Right atrium auricular region (tissue), 2 donors: ENCODE data around the gene C2CD2. TPM values are rescaled to one million over a fixed set of nuclear protein-coding genes. Genes with fewer than 3 reads are reported as not detected.

Source experiments
- DNase-seq: peaks from one replicate; pipeline ENCODE4 v3.0.0-alpha.2; 2019; ENCODE audit warnings: low spot score
- H3K27ac ChIP-seq, 2 donors: fragments of 200-600 bp; sonication (generic); 1 replicate in 1 of 2; 2 replicates in 1 of 2; pipeline ENCODE4 v1.5.1; 2016 to 2019
- H3K27me3 ChIP-seq, 2 donors: fragments of 200-600 bp; sonication (generic); one replicate each; pipeline versions ENCODE4 v1.5.1 to v1.6.0; 2017 to 2019
- H3K36me3 ChIP-seq: fragments of 200-600 bp; sonication (generic); one replicate; pipeline ENCODE4 v1.5.1; 2016
- H3K4me1 ChIP-seq, 2 donors: fragments of 200-600 bp; sonication (generic); one replicate each; pipeline versions ENCODE4 v1.5.1 to v1.6.0; 2017 to 2019
- H3K4me3 ChIP-seq, 2 donors: fragments of 200-600 bp; sonication (generic); 1 replicate in 1 of 2; 2 replicates in 1 of 2; pipeline ENCODE4 v1.5.1; 2017 to 2019; ENCODE audit warnings: mild to moderate bottlenecking in 1 of 2, moderate library complexity in 1 of 2
- H3K9me3 ChIP-seq, 2 donors: fragments of 200-600 bp; sonication (generic); one replicate each; pipeline ENCODE4 v1.5.1; 2019
- total RNA-seq, 2 donors: library from RNA; depleted of rRNA; stranded (reverse); fragments of >200 nt; gene quantifications; one replicate each; pipeline ENCODE4 v1.1.0, GENCODE V29; 2016
- TF ChIP-seq, protein P1 (sequence below), 2 donors: fragments of 200-600 bp; sonication (generic); IDR thresholded peaks; one replicate each; pipeline ENCODE4 v1.5.1; 2019; ENCODE audit warnings: antibody characterized with exemption in 2 of 2

C2CD2 gene
- total RNA-seq, 2 donors from 2014 or later: 8.6 to 9.1 TPM

DNA sequence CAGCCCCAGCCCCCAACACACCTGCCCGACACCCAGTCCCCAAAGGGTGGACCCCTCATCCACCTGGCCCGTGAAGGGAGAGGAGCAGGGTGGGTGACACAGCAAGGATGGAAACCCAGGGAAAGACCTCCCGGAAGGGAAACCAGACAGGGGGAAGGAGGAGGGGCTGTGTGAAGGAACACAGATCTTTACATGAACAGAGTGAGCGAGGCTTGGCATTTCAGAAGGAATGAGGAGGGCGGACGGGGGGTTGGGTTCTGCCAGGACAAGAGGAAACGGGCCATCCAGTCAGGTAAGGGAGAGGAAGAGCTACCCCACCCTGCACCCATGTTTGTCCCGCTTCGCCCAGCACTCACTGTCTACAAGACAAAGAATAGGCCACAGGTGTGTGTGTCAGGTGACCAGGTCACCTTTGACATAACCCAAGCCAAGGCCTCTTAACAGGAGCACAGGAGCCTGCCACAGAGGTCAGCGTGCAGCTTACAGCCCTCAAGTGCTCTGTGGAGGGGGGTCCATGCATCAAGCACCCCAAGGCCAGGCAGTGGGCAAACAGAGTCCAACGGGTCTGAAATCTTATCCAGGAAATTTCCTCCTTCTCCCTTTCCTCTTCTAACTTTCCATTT is 56.7 kb downstream of the C2CD2 start:
- no peak overlapping the region for H3K4me3 ChIP-seq
- H3K27me3 ChIP-seq: no peaks in the 10 kb centered on the region
- no peaks in the 10 kb centered on the region for H3K9me3 ChIP-seq
- no peak for DNase-seq
- H3K36me3 ChIP-seq: peaks cover 7% of the 10 kb centered on the region
- H3K27ac ChIP-seq: no peak overlapping the region
- no peaks in the 10 kb centered on the region for H3K4me1 ChIP-seq
- TF ChIP-seq, protein P1, sequence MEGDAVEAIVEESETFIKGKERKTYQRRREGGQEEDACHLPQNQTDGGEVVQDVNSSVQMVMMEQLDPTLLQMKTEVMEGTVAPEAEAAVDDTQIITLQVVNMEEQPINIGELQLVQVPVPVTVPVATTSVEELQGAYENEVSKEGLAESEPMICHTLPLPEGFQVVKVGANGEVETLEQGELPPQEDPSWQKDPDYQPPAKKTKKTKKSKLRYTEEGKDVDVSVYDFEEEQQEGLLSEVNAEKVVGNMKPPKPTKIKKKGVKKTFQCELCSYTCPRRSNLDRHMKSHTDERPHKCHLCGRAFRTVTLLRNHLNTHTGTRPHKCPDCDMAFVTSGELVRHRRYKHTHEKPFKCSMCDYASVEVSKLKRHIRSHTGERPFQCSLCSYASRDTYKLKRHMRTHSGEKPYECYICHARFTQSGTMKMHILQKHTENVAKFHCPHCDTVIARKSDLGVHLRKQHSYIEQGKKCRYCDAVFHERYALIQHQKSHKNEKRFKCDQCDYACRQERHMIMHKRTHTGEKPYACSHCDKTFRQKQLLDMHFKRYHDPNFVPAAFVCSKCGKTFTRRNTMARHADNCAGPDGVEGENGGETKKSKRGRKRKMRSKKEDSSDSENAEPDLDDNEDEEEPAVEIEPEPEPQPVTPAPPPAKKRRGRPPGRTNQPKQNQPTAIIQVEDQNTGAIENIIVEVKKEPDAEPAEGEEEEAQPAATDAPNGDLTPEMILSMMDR (IDR thresholded peaks at IDR 0.05): no peak

DNA sequence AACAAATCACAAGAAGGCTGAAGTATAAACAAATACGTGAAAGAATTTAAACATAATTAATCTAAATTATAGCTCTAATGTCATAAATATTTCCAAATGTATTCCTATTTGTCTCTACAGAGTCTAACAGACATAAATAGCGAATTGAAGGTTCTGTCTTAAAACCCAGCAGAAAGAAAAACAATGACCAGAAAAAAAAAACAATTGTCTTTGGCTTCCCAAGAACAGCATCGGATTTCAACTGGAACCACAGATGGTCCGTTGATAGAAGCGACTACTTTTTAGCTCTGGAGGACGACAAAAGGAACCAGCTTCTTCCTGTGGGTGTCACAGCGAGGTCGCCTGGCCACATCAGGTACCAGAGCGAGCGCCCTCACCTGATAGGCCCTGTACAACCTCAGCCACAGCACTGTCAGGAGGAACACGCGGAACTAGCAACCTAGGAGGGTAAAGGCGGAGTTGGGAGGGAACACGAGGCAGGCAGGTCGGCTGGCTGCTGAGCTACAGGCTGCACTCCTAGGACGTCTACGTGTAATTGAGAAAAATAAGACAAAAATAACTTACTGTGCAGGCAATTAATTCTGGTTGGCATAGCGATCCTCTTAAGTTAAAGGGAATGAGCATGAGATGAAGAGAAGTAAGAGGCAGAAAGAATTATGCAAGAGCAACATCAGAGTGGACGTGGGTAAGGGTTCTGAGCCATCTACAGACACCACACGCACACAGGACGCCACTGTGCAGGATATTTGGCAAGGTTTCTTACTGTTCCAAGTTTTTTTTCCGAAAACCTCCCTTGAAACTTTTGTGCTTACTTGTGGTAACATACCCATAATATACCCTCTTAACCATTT is 58.0 kb downstream of the C2CD2 start:
- TF ChIP-seq, protein P1 (IDR thresholded peaks at IDR 0.05): no peak
- no peak overlapping the region for H3K27ac ChIP-seq

DNA sequence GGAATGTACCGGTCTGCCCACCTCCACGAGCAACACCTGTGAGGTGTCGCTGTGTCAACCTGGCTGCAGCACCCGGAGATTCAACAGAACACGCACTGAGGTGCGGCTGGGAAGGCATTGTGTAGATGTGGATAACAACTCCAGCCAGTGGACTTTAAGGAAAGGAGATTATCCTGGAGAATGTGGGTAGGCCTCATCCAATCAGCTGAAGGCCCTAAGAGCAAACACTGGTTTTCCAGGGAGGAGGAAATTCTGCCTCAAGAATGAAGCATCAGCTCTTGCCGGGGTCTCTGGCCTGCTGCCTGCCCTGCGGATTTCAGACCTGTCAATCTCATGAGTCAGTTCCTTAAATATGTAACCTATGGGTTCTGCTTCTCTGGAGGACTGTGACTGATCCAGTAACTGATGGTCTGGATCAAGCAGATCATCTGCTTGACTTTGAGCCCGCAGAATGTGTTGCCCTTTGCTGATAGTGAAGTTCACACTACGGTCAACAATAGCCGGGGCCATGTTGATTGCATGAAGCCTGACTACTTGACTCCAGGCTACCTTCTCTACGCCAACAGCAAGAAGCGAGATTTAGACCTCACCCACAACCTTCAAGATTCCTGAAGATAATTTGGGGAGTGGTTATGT is 58.8 kb downstream of the C2CD2 start:
- H3K9me3 ChIP-seq: no peaks in the 10 kb centered on the region
- DNase-seq: no peak
- H3K36me3 ChIP-seq: peaks cover 7% of the 10 kb centered on the region
- TF ChIP-seq, protein P1 (IDR thresholded peaks at IDR 0.05): no peak
- no peaks in the 10 kb centered on the region for H3K4me1 ChIP-seq
- H3K27ac ChIP-seq: no peak overlapping the region
- H3K4me3 ChIP-seq: no peak overlapping the region
- no peaks in the 10 kb centered on the region for H3K27me3 ChIP-seq

More for the DNA sequence above, 58.0 kb downstream of the C2CD2 start:
- Histone ChIP-seq H3K36me3 (peaks cover 7% of the 10 kb centered on the region), H3K9me3 (no peaks in the 10 kb centered on the region), H3K27me3 (no peaks in the 10 kb centered on the region), H3K4me3 (no peak overlapping the region), H3K4me1 (no peaks in the 10 kb centered on the region)
- DNase-seq: no peak

DNA sequence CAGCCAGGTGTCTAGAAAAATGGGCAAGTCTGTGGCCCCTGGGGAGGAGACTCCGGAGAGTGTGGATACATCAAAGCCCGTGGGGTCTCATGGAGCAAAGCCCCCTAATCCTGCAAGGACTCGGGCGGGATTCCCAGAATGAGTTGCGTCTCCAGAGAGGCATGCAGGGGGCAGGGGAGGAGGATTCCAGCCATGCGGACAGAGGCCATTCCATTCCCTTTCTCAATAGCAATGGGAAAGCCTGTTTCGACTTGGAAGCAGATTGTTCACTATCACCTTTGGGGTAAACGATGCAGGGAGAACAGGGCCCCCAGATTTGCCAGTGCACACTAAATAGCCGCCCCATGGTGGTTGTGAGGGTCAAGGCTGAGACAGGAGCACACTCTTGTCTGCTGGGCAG is 59.3 kb downstream of the C2CD2 start:
- H3K4me1 ChIP-seq: no peaks in the 10 kb centered on the region
- TF ChIP-seq, protein P1 (IDR thresholded peaks at IDR 0.05): no peak
- no peak overlapping the region for H3K4me3 ChIP-seq
- H3K36me3 ChIP-seq: peaks cover 7% of the 10 kb centered on the region
- H3K27ac ChIP-seq: no peak overlapping the region
- no peaks in the 10 kb centered on the region for H3K9me3 ChIP-seq
- H3K27me3 ChIP-seq: no peaks in the 10 kb centered on the region
- DNase-seq: no peak

DNA sequence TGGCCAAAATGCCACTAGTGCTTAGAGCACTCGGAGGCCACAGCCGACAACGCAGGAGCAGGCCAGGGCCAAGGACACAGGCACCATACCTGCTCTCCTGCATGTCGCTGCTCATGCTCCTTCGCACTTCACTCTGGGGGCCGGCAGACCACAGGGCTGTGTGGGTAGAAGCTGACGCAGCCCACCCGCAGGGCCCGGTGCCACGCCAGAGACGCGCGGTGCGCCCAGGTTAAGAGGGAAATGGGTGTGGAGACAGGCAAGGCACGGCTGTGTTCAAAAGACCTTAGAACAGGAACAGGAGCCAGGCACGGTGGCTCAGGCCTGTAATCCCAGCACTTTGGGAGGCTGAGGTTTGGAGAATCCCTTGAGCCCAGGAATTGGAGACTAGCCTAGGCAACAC is 61.1 kb downstream of the C2CD2 start:
- Histone ChIP-seq H3K36me3 (no peaks in the 10 kb centered on the region), H3K27ac (no peak overlapping the region), H3K9me3 (no peaks in the 10 kb centered on the region), H3K4me1 (no peaks in the 10 kb centered on the region), H3K4me3 (no peak overlapping the region), H3K27me3 (no peaks in the 10 kb centered on the region)
- TF ChIP-seq, protein P1 (IDR thresholded peaks at IDR 0.05): no peak
- DNase-seq: no peak
